ENCODE results near the gene CHI3L1. TPM values are rescaled to one million over a fixed set of nuclear protein-coding genes. Genes with fewer than 3 reads are reported as not detected.

The CHI3L1 gene
- total RNA-seq, 1 donor = 273 TPM

GRCh38 chr1:203136409-203137042 lies 50.0 kb downstream of the CHI3L1 start:
- no peaks in the 10 kb centered on the region for H3K79me2 ChIP-seq (ENCODE audit: insufficient read depth, low read length)
- no peaks in the 10 kb centered on the region for H3K36me3 ChIP-seq (ENCODE audit: insufficient read depth, low read length)
- no peak overlapping the region for H3K4me3 ChIP-seq (ENCODE audit: insufficient read depth, low read length)
- peak; percentile 21 for DNase-seq (ENCODE audit: insufficient read length, low spot score, missing footprints)
- H2AFZ ChIP-seq (ENCODE audit: low read length) = no peak overlapping the region
- no peak overlapping the region for H3K27ac ChIP-seq (ENCODE audit: low read depth, low read length)
- no peak overlapping the region for H3K4me2 ChIP-seq (ENCODE audit: insufficient read depth, low read length)
- TF ChIP-seq CTCF (IDR thresholded peaks at IDR 0.05; ENCODE audit: extremely low read depth, low read depth, low read length) = no peak
- no peaks in the 10 kb centered on the region for H3K4me1 ChIP-seq (ENCODE audit: insufficient read depth, low read length)
- H3K9me3 ChIP-seq (ENCODE audit: low read depth, low read length) = no peaks in the 10 kb centered on the region
- H3K27me3 ChIP-seq (ENCODE audit: insufficient read depth, low read length) = peaks cover 21% of the 10 kb centered on the region
- H4K20me1 ChIP-seq (ENCODE audit: insufficient read depth, low read length) = no peaks in the 10 kb centered on the region

- Histone ChIP-seq H3K4me2 (ENCODE audit: insufficient read depth, low read length) (no peak overlapping the region), H3K27ac (ENCODE audit: low read depth, low read length) (no peak overlapping the region), H3K9me3 (ENCODE audit: low read depth, low read length) (no peaks in the 10 kb centered on the region), H3K27me3 (ENCODE audit: insufficient read depth, low read length) (peaks cover 21% of the 10 kb centered on the region), H3K4me3 (ENCODE audit: insufficient read depth, low read length) (no peak overlapping the region), H4K20me1 (ENCODE audit: insufficient read depth, low read length) (no peaks in the 10 kb centered on the region), H2AFZ (ENCODE audit: low read length) (no peak overlapping the region), H3K79me2 (ENCODE audit: insufficient read depth, low read length) (no peaks in the 10 kb centered on the region), H3K4me1 (ENCODE audit: insufficient read depth, low read length) (no peaks in the 10 kb centered on the region), H3K36me3 (ENCODE audit: insufficient read depth, low read length) (no peaks in the 10 kb centered on the region)
- peak; percentile 44 for DNase-seq (ENCODE audit: insufficient read length, low spot score, missing footprints)
- TF ChIP-seq CTCF (IDR thresholded peaks at IDR 0.05; ENCODE audit: extremely low read depth, low read depth, low read length) = no peak
These were observed 50.7 kb downstream of the CHI3L1 start for GRCh38 chr1:203135636-203136305.

GRCh38 chr1:203133970-203134725 lies 52.4 kb downstream of the CHI3L1 start:
- Histone ChIP-seq H3K36me3 (ENCODE audit: insufficient read depth, low read length) (no peaks in the 10 kb centered on the region), H2AFZ (ENCODE audit: low read length) (no peak overlapping the region), H3K79me2 (ENCODE audit: insufficient read depth, low read length) (no peaks in the 10 kb centered on the region), H3K27me3 (ENCODE audit: insufficient read depth, low read length) (peaks cover 17% of the 10 kb centered on the region), H3K9me3 (ENCODE audit: low read depth, low read length) (no peaks in the 10 kb centered on the region), H4K20me1 (ENCODE audit: insufficient read depth, low read length) (no peaks in the 10 kb centered on the region), H3K4me3 (ENCODE audit: insufficient read depth, low read length) (no peak overlapping the region), H3K27ac (ENCODE audit: low read depth, low read length) (no peak overlapping the region), H3K4me2 (ENCODE audit: insufficient read depth, low read length) (no peak overlapping the region), H3K4me1 (ENCODE audit: insufficient read depth, low read length) (no peaks in the 10 kb centered on the region)
- no peak for TF ChIP-seq CTCF (IDR thresholded peaks at IDR 0.05; ENCODE audit: extremely low read depth, low read depth, low read length)
- DNase-seq (ENCODE audit: insufficient read length, low spot score, missing footprints) = peak; percentile 27
